K562 (cell line): ENCODE measurements around the gene PTPRG.

ENCODE experiments used
- BRF1 ChIP-seq: IDR thresholded peaks from 3 replicates; pipeline ENCODE4 v1.6.1; 2011; ENCODE audit warnings: borderline replicate concordance, mild to moderate bottlenecking; ENCODE audit not compliant: insufficient read length; ENCODE audit errors: extremely low read depth
- FOXA3 ChIP-seq, 2 experiments: fragments of 450-650 bp in 1 of 2; sonication (generic) in 1 of 2; formaldehyde crosslinking; IDR thresholded peaks in 1 of 2; conservative IDR thresholded peaks in 1 of 2; 2 replicates each; pipeline versions ENCODE4 v1.4.0 to v1.8.0; 2020 to 2022; ENCODE audit warnings: mild to moderate bottlenecking in 2 of 2, missing genetic modification reagents in 1 of 2
- HDAC3 ChIP-seq: fragments of 450-650 bp; IDR thresholded peaks from 2 replicates; pipeline ENCODE4 v1.6.1; 2018; ENCODE audit warnings: borderline replicate concordance, mild to moderate bottlenecking, moderate library complexity; ENCODE audit not compliant: partially characterized antibody
- NFXL1 ChIP-seq: fragments of 450-650 bp; formaldehyde crosslinking; IDR thresholded peaks from 2 replicates; pipeline ENCODE4 v1.4.0; 2021; ENCODE audit warnings: mild to moderate bottlenecking
- NRF1 ChIP-seq, 2 experiments: fragments of 450-650 bp; IDR thresholded peaks in 1 of 2; conservative IDR thresholded peaks in 1 of 2; 2 replicates each; pipeline ENCODE4 v1.6.1; 2014; ENCODE audit warnings: mild to moderate bottlenecking in 2 of 2
- PCBP1 ChIP-seq: fragments of 200-400 bp; formaldehyde crosslinking; IDR thresholded peaks from 2 replicates; pipeline ENCODE4 v1.6.1; 2018; ENCODE audit warnings: mild to moderate bottlenecking, low read depth, low read length; ENCODE audit not compliant: poor library complexity, severe bottlenecking
- POLR2AphosphoS5 ChIP-seq: IDR thresholded peaks from 2 replicates; pipeline ENCODE4 v1.6.1; 2011; ENCODE audit warnings: mild to moderate bottlenecking, low read depth, low read length, moderate library complexity; ENCODE audit not compliant: control insufficient read depth, insufficient read depth
- TAF1 ChIP-seq: IDR thresholded peaks from 2 replicates; pipeline ENCODE4 v1.6.1; 2011; ENCODE audit warnings: mild to moderate bottlenecking, low read length, moderate library complexity; ENCODE audit not compliant: insufficient read depth, control insufficient read depth, severe bottlenecking; ENCODE audit errors: extremely low read depth
- ZBTB12 ChIP-seq: fragments of 250-450 bp; sonication (Bioruptor Pico); IDR thresholded peaks from 2 replicates; pipeline ENCODE4 v1.4.0; 2020
- ZBTB5 ChIP-seq: fragments of 450-650 bp; IDR thresholded peaks from 2 replicates; pipeline ENCODE4 v1.6.1; 2017; ENCODE audit warnings: antibody characterized with exemption
- ZNF395 ChIP-seq: fragments of 200-800 bp; sonication (Bioruptor generic); IDR thresholded peaks from 2 replicates; pipeline ENCODE4 v1.6.1; 2017; ENCODE audit warnings: missing genetic modification characterization, missing compliant biosample characterization
- ZNF644 ChIP-seq: fragments of 200-800 bp; sonication (Bioruptor generic); IDR thresholded peaks from 2 replicates; pipeline ENCODE4 v1.6.1; 2016; ENCODE audit warnings: low read depth, missing genetic modification characterization, missing compliant biosample characterization

- TF ChIP-seq ZBTB5 (no peak), ZNF644 (tag) (no peak), POLR2AphosphoS5 (no peak), NFXL1 (CRISPR knock-in tag) (no peak), TAF1 (no peak), HDAC3 (no peak), NRF1 (conservative IDR thresholded peaks at IDR 0.05 in 1 of 2, IDR thresholded peaks at IDR 0.05 in 1 of 2) (no peak), ZBTB12 (CRISPR knock-in tag) (no peak), PCBP1 (no peak), FOXA3 (CRISPR knock-in tag; conservative IDR thresholded peaks at IDR 0.05 in 1 of 2, IDR thresholded peaks at IDR 0.05 in 1 of 2) (no peak), ZNF395 (no peak), BRF1 (no peak)
These were observed 667.8 kb downstream of the PTPRG start for GRCh38 chr3:62229211-62229610.
